CD4-positive, alpha-beta T cell treated with Interleukin-6 at 100 ng/mL for 8 hours (primary cell): Measurements from ENCODE around the gene TTLL7.
A peak's percentile ranks its signal among the peaks of the same experiment; 100 is the strongest.

Experiments
- DNase-seq: peaks from one replicate; pipeline ENCODE4 v3.0.0-alpha.2; 2020; ENCODE audit warnings: mixed read lengths, low spot score

The TTLL7 gene

GRCh38 chr1:83998498-83999315 lies at the start of gene TTLL7:
TTLL7 (minus strand) TSS chr1:83999132; CDS start chr1:83952211, 46,921 bp downstream.
- DNase-seq, result peak; percentile 25

- DNase-seq, result no peak
Measured at GRCh38 chr1:84042461-84042860, 43.5 kb upstream of the TTLL7 start.

GRCh38 chr1:84037758-84038611 lies 39.1 kb upstream of the TTLL7 start:
- DNase-seq, result no peak

GRCh38 chr1:84031802-84032327 lies 32.9 kb upstream of the TTLL7 start:
- DNase-seq, result no peak

DNA sequence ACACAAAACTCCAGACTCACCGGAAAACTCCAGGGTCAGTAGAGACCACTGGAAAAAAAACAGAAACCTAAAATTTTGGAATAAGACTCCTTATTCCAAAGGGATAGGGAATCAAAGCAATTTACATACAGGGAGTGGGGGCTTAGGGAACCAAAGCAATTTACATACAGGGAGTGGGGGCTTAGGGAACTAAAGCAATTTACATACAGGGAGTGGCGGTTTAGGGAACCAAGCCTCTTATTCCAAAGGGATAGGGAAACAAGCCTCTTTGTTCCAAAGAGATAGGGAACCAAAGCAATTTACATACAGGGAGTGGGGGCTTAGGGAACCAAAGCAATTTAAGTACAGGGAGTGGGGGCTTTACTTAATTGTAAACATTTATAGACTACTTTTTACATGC lies 28.4 kb upstream of the TTLL7 start:
- DNase-seq, result no peak

GRCh38 chr1:84025966-84026365 lies 27.0 kb upstream of the TTLL7 start:
- DNase-seq, result no peak

DNA sequence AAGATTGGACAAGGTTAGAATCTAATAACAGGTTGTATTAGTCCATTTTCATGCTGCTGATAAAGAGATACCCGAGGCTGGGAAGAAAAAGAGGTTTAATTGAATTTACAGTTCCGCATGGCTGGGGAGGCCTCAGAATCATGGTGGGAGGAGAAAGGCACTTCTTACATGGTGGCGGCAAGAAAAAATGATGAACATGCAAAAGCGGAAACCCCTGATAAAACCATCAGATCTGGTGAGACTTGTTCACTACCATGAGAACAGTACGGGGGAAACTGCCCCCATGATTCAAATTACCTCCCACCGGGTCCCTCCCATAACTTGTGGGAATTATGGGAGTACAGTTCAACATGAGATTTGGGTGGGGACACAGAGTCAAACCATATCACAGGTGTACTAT lies 22.9 kb upstream of the TTLL7 start:
- no peak for DNase-seq

DNA sequence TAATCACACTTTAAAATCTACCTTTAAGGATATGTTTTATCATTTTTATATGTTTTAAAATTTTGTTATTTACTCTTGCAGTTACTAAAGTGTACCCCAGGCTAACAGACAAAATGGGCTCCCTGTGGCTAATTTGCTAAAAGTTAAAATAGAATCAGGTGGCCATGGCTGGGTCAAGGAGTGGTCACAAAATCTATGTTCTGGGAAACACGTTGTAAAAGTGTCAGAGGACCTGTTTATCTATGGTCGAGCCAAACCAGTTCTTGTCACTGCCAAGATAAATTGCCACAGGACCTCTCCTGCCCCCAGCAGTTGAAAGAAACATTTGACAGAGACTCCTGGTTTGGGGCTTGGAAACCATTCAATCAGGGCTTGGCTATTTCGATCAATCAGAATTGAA lies 21.2 kb upstream of the TTLL7 start:
- no peak for DNase-seq

GRCh38 chr1:84019217-84019616 lies 20.3 kb upstream of the TTLL7 start:
- DNase-seq, result no peak

DNA sequence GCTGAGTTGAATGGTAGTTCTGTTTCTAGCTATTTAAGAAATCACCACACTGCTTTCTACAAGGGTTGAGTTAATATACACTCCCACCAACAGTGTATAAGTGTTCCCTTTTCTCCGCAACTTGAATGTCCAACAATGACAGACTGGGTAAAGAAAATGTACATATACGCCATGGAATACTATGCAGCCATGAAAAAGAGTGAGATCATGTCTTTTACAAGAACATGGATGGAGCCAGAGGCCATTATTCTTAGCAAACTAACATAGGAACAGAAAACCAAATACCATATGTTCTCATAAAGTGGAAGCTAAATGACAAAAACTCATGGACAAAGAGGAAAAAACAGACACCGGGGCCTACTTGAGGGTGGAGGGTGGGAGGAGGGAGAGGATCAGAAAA lies 14.8 kb upstream of the TTLL7 start:
- DNase-seq, result no peak

GRCh38 chr1:84012018-84012417 lies 13.1 kb upstream of the TTLL7 start:
- no peak for DNase-seq

DNA sequence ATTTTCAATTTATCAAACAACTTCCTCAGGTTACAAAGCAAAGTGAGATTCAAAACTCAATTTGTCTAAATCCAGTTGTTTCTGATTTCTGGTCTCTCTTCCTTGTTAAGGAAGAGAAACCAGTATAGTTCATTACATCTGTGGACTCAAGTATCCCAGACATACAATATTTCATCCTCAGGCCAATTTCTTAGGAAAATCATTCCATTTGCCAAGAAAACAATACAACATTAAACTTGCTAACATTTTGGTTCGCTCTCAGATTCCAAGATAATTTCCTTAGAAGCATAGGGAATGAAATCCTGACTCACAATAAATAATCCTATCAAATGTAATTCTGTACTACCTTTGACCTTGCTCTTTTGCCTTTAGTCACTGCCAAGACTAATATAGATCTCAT lies 11.2 kb upstream of the TTLL7 start:
- DNase-seq, result no peak

GRCh38 chr1:84008631-84009030 lies 9.7 kb upstream of the TTLL7 start:
- no peak for DNase-seq

DNA sequence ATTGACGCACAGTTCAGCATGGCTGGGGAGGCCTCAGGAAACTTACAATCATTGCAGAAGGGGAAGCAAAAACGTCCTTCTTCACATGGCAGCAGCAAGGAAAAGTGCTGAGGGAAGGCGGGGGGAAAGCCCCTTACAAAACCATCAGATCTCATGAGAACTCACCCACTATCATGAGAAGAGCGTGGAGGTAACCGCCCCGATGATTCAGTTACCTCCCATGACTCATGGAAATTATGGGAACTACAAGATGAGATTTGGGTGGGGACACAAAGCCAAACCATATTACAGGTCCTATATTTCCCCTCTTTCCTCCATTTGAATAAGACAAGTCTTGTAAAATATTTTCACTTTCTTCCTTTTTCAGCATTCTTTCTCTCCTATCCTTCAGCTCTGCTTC lies 7.7 kb upstream of the TTLL7 start:
- DNase-seq, result no peak

DNA sequence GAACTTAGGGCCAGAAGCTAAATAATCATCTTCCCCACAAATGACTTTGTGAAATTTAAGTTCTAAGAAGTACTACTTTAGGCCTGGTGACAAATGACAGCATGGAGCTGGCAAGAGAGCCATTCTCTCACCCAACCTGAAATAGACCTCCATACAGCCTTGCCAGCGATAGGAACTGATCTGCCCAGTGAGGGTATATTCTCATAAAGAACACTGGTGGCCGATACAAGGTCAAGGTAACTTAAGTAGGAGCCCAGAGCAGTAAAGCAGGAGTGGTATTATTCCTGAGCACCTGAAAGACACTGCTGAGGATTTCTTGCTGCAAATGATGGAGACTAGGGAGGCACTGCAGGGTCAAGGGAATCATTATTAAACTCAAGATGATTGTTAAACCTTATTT lies 2.6 kb upstream of the TTLL7 start:
- DNase-seq, result no peak

DNA sequence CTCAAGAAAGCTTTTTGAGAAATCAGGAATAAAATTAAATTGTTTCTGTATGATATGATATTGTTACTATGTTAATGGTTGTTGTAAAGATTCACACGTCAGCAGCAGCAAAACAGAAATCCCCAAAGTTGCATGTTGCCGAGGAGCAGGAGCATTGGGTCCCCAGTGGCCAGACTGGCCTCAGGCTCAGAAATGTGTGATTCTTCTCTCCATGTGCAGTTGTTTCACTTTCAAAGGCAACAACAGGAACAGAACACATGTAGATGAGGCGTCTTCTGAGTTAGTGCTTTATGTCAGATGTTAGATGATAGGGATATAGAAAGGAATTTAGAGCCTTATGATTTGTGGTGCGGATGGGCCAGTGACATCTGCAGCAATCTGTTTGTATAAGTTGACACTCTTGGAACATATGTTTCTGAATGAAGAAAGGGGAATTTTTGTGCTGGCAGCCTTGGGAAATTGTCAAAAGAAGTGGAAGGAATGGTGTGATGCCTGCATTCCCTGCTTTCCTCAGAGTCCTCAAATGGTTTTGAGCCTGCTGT lies 2.1 kb upstream of the TTLL7 start:
- no peak for DNase-seq

- no peak for DNase-seq
Measured at GRCh38 chr1:84000196-84000885, 1.4 kb upstream of the TTLL7 start.

DNA sequence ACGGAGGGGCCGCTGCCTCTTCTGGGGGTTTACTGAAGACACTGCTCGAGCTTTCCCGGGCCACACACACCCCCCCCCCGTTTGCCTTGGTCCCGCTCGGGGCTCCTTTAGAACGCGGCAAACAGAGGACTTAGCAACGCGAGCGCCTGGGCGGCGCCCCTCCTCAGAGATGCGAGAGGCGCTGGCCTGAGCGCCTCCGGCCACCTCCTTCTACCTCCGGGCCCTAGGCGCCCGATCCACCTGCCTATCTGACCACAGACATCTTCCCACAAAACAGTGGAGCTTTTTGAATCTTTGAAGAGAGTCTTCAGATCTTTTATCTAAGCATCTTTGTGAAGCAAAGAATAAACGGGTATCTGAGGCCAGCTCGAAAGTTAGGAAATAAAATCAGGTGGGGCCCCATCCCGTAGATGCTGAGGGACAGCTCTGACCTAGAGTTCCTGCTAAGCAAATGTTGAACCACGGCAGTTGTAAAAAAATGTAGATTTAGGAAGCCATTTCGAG lies 436 bp upstream of the TTLL7 start:
- DNase-seq, result peak; percentile 14

DNA sequence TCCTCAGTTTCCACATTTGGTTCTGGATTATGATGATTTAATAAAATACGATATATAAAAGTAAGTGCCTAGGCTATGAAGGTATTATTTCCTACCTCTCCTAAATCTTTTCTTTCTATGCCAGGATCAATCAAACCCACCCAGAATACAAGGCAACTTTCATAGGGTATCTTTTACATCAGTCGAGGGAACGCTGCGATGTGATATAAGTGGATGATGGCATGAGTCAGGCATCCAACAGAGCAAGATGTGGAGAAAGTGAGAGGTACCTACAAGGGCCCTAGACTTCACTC lies 781 bp downstream of the TTLL7 start:
- no peak for DNase-seq

DNA sequence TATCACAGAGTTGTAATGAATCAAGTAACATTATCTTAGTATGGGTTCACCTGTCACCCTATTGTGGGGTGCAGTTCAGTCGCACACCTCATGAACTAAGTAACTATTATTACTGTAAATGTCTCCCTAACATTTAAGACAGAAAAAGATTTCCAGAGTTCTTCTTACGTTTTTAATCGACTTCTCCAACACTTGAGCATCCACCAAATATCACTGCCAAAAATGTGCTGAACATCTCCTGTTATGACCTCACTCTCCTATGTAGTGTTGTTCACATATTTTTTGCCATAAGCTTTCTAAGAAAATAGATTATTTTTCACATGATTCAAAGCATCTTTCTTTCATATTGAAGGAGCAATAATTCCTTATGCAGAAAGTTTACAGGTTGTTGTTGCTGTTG lies 1.3 kb downstream of the TTLL7 start:
- no peak for DNase-seq

DNA sequence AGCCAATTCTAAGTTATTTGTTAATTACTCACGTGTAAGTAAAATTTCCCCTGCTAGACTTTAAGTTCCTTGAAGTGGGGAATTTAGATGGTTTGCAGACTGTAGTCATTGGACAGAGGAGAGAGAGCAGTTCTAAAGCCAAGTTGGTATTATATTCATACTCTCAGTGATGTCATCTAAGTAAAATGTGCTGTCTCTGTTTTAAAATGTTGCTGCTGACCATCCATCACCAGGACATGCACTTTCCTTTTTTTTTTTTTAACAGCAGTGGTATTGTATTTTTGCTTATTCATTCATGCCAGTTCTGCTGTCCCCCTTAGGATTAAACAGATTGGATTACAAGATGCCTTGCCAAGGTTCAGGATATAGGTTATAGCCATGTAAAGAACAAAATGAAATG lies 2.3 kb downstream of the TTLL7 start:
- DNase-seq, result no peak

- DNase-seq, result no peak
Measured at GRCh38 chr1:83996191-83996590, 2.7 kb downstream of the TTLL7 start.
